Middle frontal gyrus (tissue), 1 donor: ENCODE results near the gene ASTN2.
"Not testable (repeated sequence)": the region's sequence is repeated elsewhere in the genome, so short reads cannot be mapped to it uniquely, and the experiment has no call there.

ENCODE experiments used
- DNase-seq: peaks from one replicate; pipeline ENCODE4 v3.0.0-alpha.2; 2015; ENCODE audit warnings: low spot score; ENCODE audit errors: extremely low spot score

Gene ASTN2

DNA sequence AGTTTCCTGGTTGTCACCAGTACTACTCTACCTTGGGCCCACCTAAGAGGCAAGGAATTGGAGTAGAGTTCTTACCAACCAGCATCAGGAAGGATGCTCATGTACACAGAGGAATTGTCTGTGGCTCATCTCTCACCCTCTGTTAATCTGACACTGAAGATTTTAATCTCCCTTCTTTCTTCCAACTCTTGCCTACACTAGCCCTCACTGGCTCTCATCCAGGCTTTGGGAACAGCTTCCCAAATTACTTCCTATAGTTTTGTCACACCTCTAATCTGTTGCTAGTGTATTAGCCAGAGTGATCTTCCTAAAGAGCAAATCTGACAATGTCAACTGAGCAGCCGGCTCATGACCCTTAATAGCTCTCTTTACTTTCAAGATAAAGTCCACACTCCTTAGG is 946.5 kb downstream of the ASTN2 start:
- DNase-seq = no peak

DNA sequence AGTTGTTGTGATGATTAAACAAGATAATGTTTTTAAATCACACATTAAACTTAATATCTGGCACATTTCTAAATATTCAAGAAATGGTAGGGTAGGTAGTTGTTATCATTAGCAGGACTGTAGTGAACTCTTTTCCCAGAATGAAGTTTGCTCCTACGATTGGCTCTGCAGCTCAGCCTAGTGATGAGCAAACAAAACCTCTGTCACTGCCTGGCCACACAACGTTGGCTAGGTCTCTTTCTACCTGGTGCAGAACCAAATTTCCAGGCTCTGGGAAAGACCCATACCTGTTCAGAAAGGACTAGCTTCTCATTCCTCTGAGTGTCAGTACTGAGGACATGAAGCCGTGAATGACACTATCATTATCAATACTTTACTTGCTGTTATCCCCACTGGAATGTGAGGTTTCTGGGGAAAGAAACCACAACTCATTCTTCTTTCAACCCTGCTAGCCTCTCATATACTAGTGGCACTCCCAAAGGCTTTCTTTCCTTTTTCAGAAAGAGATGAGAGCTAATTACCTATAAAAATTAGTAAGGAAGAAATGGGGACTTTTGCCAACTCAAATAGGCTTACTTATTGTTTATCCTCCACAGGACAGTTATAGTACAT is 947.0 kb downstream of the ASTN2 start:
- no peak for DNase-seq

DNA sequence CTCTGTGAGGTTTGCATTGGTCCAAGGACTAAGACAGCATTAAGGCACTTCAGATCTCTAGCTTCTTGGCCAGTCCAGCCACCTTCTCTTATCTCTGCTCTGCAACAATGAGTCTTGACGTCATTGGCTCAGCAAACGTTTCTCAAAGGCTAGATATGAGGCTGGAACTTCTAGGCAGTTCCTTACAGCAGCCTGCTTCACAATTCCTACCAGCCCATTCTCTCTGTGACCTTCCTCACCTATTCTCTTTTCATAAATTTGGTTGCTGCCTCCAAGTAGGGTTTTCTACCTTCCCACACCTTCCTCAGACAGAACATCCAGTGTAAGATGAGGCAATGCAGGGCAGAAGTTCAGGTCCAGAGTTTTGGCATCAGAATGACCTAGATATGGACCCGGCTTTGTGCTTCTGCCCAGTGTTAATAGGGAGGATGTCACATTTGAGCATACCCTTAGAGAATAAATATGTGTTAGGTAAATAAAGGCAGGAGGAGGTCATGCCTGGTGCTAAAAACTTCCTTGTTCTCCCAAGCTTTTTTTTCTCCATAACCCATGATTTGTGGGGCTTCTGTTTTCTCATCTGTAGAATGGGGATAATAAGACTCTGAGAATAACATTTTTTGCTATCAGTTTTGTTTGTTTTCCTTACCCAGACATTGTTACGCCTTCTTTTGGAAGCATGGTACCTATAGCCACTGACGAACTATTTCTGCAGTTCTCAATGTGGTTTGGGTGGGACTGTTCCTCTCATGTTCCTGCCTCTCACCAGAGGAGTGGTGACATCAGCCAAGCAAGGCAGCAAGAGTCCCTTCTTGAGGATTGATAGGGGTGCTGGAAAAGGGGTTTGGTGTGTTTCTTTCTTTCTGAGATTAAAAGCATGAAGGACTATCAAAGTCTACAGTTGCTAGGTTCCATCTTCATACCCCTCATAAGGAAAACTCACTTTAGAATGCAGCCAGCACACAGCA is 948.3 kb downstream of the ASTN2 start:
- no peak for DNase-seq

DNA sequence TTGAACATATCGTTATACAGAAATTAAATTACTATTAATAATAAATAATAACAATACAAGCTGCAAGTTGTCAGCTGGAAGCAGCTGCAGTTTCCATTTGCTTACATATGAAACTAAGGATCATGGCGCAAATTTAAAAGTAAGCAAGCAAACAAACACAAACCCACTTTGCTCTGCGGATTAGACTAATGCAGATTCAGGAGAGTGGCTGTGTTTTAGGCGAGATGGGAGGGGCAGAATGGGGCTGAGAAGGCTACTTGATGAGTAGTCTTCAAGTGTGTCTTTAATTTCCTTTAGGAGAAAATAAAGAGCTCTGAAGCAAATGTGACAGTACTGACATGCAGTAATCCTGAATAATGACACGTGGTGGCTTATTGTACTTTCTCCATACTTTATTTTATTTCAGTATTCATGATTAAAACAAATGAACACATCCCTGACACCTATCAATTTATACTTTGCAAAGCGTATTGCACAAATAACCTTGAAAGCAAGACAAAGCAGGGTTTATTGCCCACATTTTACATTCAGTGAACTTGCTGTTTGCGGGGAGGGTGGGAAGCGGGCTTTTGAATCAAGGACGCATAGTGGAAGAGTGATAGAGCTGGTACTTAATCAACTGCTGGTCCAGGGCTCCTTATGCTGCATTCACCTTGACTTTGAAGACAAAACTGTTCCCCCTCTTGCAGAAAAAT is 949.1 kb downstream of the ASTN2 start:
- no peak for DNase-seq

DNA sequence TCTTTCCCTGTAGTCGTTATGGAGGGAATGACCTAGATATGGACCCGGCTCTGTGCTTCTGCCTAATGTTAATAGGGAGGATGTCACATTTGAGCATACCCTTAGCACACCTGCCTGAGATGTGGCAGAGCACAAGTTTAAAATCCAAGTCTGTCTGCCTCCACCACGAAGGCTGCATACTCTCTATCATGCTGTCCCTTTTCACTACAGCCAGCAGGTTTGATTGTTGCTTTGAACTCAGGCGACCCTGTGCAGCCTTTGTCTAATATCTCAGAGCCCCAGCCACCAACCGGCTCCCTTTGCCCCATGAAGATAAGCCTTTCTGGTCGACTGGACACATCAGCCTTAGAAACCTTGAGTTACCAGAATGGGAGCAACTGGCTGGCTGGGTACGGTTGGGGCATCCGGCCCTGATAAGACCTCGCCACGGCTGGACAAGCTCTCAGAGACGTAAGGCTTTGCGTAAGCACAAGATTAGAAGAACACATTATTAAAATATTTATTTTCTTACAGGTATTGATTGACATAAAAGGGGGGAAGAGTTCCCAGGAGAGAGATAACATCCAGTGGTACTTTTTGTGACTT is 949.8 kb downstream of the ASTN2 start:
- DNase-seq = no peak

DNA sequence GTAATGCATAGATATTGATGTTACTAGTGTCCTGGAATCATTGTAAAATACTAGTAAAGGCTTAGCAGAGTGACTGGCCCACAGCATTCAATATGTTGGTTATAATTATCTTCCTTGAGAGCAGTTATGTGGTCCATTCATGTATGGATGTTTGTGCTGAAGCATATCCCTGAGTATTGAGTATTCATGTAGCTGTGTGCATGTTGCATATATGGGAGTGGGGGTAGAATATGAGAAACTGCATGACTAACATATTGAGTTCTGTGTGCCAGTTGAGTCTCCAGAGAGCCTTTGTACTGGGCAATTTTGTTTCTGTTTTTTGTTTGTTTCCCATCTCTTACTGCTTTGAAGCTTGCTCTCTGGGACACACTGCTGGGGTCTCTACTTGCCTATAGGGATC is 950.4 kb downstream of the ASTN2 start:
- DNase-seq = no peak

DNA sequence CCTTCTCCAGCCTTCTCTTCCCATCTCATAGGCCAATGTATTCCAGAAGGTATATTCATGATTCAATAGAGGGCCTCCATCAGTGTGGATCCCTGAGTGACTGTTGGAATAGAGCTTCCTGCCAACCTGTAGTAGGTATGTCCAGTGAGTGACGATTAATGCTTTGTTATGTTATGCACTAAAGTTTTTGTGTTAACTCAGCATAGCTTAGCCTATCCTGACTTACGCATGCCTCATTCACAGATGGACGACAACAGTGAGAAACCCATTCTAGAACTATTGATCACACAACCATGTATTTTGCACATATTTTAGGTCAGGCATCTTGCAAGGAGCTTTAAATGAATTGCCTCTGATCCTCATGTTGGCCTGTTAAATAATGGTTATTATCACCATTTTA is 953.2 kb downstream of the ASTN2 start:
- no peak for DNase-seq

DNA sequence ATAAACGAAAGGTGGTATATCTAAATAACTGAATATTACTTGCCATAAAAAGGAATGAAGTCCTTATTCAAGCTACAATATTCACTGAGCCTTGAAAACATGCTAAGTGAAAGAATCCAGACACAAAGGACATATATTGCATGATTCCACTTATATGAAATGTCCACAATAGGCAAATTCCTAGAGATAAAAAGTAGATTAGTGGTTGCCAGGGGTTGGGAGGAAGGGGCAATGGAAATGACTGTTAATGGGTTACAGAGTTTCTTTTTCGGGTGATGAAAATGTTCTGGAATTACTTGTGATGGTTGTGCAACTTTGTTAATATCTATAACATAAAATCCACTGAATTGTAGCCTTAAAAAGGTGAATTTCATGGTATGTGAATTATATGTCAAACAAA is 954.8 kb downstream of the ASTN2 start:
- DNase-seq = no peak

DNA sequence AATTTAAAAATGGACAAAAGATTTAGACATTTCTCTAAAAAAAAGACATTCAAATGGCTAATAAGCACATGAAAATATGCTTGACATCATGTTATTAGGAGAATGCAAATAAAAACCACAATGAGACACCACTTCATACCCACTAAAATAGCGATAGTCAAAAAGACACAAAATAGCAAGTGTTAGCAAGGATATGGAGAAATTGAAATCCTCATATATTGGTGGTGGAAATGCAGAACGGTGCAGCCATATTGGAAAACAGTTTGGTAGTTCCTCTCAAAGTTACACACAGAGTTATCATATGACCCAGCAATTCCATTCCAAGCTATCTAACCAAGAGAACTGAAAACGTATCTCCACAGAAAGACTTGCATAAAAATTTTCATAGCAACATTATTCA is 955.3 kb downstream of the ASTN2 start:
- DNase-seq = no peak

DNA sequence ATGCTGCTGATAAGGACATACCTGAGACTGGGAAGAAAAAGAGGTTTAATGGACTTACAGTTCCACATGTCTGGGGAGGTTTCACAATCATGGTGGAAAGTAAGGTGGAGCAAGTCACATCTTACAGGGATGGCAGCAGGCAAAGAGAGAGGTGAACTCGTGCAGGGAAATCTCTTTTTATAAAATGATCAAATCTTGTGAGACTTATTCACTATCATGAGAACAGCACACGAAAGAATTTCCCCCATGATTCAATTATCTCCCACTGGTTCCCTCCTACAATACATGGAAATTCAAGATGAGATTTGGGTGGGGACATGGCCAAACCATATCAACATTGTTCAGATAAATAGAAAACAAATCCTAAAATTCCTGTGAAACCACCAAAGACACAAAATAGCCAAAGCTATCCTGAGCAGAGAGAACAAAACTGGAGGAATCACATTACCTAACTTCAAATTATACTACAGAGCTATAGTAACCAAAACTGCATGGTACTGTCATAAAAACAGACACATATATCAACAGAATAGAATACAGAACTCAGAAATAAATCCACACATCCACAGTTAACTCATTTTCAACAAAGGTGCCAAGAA is 958.3 kb downstream of the ASTN2 start:
- no peak for DNase-seq

DNA sequence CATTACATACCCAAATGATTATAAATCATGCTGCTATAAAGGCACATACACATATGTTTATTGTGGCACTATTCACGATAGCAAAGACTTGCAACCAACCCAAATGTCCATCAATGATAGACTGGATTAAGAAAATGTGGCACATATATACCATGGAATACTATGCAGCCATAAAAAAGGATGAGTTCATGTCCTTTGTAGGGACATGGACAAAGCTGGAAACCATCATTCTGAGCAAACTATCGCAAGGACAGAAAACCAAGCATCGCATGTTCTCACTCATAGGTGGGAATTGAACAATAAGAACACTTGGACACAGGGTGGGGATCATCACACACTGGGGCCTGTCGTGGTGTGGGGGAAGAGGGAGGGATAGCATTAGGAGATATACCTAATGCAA is 960.3 kb downstream of the ASTN2 start:
- not testable (repeated sequence) for DNase-seq

DNA sequence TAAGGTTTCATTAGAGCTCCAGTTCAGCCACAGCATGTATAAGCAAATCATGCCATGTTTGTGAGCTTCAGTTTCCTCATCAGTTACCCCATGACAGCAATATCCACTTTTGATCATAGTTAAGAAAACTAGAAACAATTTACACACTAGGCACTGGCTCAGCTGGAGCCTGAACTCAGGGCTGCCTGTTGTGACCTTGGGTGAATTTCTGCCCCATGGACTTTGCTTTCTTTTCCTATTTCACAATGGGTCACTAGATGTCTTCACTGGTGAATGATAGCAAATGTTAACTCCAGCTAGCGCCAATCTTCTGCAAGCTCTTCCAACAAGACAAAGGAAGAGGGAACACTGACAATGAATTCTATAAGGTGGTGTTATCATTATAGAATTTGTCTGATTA is 961.1 kb downstream of the ASTN2 start:
- DNase-seq = no peak

DNA sequence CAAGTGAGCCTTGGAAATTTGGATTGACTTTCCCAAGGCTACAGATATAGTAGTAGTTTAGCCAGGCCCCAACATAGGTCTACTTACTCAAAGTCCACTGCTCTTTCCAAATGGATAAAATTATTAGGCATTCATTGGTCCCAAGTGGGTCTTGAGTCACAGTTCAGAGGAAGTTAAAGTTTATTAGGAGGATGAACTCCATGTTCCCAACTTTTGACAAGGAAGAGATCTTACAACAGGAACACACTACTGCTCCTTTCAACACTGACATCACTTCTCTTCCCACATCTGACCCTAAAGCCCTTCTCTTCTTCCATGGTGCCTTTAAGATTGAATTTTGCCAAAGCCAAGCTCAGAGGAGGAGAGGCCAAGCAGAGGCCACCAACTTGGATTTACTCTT is 962.2 kb downstream of the ASTN2 start:
- no peak for DNase-seq

DNA sequence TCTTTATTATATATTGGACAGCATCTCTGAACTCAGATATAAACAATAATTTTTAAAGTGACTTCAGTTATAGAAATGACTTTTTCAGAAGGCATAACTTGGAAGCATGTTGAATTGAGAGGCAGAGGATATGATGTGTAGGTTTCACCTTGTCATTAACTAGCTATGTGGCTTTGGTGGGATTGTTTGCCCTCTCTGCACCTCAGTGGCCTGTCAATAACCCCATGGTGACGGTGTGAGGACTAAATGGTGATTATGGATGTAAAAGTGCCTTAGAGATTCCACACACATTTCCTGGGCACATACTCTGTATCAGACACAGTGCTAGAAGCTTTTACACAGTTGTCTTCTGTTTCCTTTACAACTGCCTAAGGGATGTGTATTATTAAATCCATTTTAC is 962.6 kb downstream of the ASTN2 start:
- DNase-seq = no peak

DNA sequence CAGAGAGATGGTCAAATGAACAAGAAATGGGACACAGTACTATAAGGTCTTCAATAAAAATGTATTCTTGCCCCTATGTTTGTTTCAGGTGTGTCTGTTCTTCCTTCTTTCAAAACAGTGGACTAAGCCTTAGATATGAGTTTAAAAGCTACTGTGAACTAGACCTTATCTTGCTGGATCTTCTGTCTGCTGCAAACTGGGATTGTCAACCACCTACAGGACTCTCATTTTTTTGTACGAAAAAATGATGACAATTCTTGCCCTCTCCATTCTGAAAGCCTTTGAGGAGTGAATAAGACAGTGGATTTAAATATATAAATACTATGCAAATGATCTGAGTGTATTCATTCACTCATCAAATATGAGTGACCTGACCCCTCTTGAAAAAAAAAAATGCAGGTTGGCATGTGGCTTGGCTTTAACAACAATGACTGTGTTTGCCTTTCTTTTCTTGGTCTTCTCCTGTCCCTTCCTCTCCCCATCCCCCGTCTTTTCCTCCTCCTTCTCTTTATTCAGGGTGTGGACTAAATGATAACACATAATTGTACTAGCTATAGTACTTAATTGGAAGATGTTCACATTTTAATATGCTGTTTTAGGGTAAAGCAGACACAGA is 963.2 kb downstream of the ASTN2 start:
- DNase-seq = no peak

DNA sequence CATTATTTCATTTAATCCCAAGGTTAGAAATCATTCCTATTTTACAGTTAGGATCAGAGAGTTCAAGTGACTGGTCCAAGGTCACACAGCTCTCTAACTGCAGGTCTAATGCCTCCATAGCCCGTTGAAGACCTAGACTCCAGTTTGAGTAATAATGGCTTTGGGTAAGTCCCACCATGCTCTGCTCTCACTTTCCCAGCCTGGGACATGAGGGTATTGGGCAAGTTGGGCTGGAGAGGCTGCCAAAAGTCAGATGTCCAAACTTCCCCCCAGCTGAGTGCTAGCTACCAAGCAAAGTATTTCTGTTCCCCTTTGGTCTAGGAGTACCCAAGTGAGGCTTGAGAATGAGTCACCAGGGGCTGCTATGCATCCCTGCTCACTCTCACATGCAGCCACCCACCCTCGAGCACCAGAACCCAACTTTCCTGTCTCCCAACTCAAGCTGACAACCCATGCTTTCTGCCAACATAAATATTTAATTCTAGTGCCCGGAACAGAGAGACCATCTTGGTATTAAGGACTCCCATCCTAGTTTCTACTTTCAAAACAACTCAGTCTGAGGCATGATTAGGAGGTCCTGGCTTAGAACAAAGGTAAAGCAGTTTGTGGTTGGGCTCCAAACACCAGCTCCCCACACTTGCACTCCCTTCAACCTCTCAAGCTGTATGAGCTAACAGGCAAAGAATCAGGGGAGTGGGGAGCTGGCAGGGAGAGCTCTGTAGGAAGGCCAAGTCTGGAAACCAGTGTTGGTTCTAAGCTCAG is 964.3 kb downstream of the ASTN2 start:
- no peak for DNase-seq

DNA sequence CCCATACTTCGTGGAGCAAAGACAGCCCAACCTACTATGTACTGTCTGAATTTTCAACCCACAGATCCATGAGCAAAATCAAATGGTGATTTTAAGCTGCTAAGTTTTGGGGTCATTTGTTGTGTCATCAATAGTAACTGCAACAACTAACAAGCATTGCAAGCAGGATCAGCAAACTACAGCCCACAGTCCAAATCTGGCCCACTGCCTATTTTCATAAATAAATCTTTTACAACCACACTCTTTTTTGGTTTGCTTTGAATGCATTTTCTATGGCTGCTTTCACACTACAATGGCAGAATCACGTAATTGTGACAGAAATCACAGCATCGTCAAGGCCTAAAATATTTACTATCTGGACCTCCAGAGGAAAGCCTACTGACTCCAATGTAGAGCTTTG is 964.9 kb downstream of the ASTN2 start:
- no peak for DNase-seq

DNA sequence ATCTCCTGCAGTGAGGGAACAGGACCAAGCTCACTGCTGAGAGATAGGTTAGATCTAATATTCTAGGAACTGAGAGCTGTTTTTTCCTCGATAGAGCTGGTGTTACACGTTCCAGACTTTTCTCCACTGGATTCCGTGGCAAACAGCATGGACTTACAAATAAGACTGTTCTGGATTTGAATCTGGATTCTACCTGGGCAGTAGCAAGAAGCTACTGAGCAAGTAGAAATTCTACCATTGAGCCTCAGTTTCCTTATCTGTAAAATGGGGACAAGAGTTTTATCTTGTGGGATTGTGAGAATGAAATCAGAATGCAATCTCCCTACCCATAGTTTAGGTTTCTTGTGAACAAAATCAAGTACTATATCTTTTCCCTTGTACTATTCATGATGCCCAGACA is 966.4 kb downstream of the ASTN2 start:
- DNase-seq = no peak

DNA sequence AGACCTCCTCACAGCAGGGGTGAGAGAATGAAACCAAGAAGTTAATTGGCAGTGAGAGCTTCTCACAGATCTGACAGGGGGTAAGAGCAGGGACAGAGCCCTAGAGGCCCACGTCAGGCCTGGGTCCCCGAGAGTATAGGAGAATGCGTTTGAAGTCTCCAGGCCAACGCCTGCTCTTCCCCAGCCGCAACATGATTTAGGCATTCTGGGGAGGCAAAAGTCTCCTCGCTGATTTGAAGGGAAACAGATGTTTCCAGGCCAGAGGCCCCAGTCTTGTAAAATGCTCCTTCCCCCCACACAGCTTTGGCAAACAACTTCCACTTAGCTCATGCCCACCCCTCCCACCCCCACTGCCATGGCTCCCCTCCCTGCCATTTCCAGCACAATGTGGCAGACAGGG is 966.9 kb downstream of the ASTN2 start:
- DNase-seq = no peak

DNA sequence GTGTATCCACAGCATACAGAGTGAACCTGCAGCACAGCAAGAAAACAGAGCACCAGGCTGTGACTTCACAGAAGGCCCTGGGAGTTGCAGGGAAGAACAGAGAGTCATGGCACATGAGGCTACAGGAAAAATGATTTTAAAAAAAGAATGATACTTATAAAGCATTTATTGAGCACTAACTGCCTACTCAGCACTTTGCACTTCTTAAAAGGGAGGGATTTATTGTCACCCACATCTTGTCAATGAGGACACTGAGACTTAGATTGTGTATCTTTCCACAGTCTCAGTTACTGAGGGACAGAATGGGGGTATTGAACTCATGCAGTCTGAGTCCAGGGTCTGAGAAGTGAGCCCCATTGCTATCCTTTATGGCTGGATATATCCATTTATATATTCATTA is 972.3 kb downstream of the ASTN2 start:
- DNase-seq = no peak
